HepG2 (cell line): ENCODE data around the gene VIT.

Experiments used
- ARID2 ChIP-seq: sonication (generic); formaldehyde crosslinking; IDR thresholded peaks from 2 replicates; pipeline ENCODE4 v1.8.1; 2022; ENCODE audit warnings: mild to moderate bottlenecking, missing genetic modification reagents, borderline replicate concordance
- EED ChIP-seq: sonication (generic); formaldehyde crosslinking; IDR thresholded peaks from 2 replicates; pipeline ENCODE4 v1.5.0; 2020; ENCODE audit warnings: mild to moderate bottlenecking, missing genetic modification reagents
- ELF4 ChIP-seq: sonication (generic); formaldehyde crosslinking; IDR thresholded peaks from 2 replicates; pipeline ENCODE4 v1.5.0; 2020; ENCODE audit warnings: missing genetic modification reagents, mild to moderate bottlenecking, moderate library complexity, borderline replicate concordance
- FOXJ3 ChIP-seq: sonication (generic); formaldehyde crosslinking; IDR thresholded peaks from 2 replicates; pipeline ENCODE4 v1.4.0; 2020; ENCODE audit warnings: missing genetic modification reagents, mild to moderate bottlenecking, borderline replicate concordance
- SETDB1 ChIP-seq: sonication (generic); formaldehyde crosslinking; IDR thresholded peaks from 2 replicates; pipeline ENCODE4 v1.5.1; 2020; ENCODE audit warnings: missing genetic modification reagents, mild to moderate bottlenecking, borderline replicate concordance
- ZNF24 ChIP-seq: fragments of 450-650 bp; IDR thresholded peaks from 2 replicates; pipeline ENCODE4 v1.6.1; 2017; ENCODE audit warnings: antibody characterized with exemption, mild to moderate bottlenecking
- TF ChIP-seq, protein P1 (sequence below): sonication (generic); formaldehyde crosslinking; IDR thresholded peaks from 2 replicates; pipeline ENCODE4 v1.4.0; 2020; ENCODE audit warnings: missing genetic modification reagents

DNA sequence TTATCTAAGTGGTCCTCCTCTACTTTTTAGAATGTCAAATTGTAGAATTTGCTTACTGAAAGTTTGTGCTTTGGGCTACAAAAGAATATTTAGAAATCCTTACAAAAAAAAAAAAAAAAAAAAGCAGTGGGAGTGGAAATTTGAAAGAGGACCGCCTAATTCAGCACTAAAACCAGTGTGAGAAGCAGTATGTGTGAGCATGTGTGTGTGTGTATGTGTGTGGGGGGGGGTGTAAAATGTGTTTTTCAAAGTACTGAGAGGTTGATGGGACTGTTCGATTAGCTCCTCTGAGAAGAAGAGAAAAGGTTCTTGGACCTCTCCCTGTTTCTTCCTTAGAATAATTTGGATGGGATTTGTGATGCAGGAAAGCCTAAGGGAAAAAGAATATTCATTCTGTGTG, at the start of gene VIT:
- TF ChIP-seq, protein P1, sequence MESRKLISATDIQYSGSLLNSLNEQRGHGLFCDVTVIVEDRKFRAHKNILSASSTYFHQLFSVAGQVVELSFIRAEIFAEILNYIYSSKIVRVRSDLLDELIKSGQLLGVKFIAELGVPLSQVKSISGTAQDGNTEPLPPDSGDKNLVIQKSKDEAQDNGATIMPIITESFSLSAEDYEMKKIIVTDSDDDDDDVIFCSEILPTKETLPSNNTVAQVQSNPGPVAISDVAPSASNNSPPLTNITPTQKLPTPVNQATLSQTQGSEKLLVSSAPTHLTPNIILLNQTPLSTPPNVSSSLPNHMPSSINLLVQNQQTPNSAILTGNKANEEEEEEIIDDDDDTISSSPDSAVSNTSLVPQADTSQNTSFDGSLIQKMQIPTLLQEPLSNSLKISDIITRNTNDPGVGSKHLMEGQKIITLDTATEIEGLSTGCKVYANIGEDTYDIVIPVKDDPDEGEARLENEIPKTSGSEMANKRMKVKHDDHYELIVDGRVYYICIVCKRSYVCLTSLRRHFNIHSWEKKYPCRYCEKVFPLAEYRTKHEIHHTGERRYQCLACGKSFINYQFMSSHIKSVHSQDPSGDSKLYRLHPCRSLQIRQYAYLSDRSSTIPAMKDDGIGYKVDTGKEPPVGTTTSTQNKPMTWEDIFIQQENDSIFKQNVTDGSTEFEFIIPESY: no peak
- TF ChIP-seq ARID2 (no peak), SETDB1 (no peak), EED (no peak), ELF4 (CRISPR knock-in tag) (no peak), FOXJ3 (CRISPR knock-in tag) (no peak), ZNF24 (no peak)
